Esophagus (tissue), 2 donors: ENCODE measurements around the gene MXI1. TPM values are rescaled to one million over a fixed set of nuclear protein-coding genes. Genes with fewer than 3 reads are reported as not detected.
A peak's percentile ranks its signal among the peaks of the same experiment; 100 is the strongest.

ENCODE experiments used
- H3K27ac ChIP-seq, 2 donors: one replicate each; pipeline ENCODE4 v1.5.1; 2013; ENCODE audit warnings: low read depth in 2 of 2, mild to moderate bottlenecking in 2 of 2, inconsistent platforms in 1 of 2, low read length in 1 of 2, moderate library complexity in 1 of 2
- H3K27me3 ChIP-seq, 2 donors: one replicate each; pipeline ENCODE4 v1.6.1; 2013; ENCODE audit warnings: low read length in 2 of 2, control low read depth in 1 of 2, mild to moderate bottlenecking in 1 of 2; ENCODE audit not compliant: insufficient read depth in 2 of 2, control insufficient read depth in 1 of 2
- H3K36me3 ChIP-seq, 2 donors: one replicate each; pipeline ENCODE4 v1.6.1; 2013; ENCODE audit warnings: low read length in 1 of 2; ENCODE audit not compliant: control insufficient read depth in 2 of 2, insufficient read depth in 2 of 2
- H3K4me1 ChIP-seq, 2 donors: one replicate each; pipeline ENCODE4 v1.6.1; 2013; ENCODE audit warnings: low read length in 1 of 2; ENCODE audit not compliant: control insufficient read depth in 2 of 2, insufficient read depth in 2 of 2
- H3K4me3 ChIP-seq, 2 donors: one replicate each; pipeline ENCODE4 v1.5.1; 2013; ENCODE audit warnings: low read length in 2 of 2, mild to moderate bottlenecking in 2 of 2, low read depth in 1 of 2, moderate library complexity in 1 of 2
- H3K9me3 ChIP-seq, 2 donors: one replicate each; pipeline ENCODE4 v1.6.1; 2013; ENCODE audit warnings: mild to moderate bottlenecking in 2 of 2, low read depth in 1 of 2, low read length in 1 of 2, moderate library complexity in 1 of 2; ENCODE audit not compliant: control insufficient read depth in 2 of 2, insufficient read depth in 1 of 2
- WGBS, 2 donors: extraction: QIAGEN DNeasy Blood & Tissue Kit; methylation state at CpG; one replicate each; pipeline ENCODE4 v1.1.7; 2013; 5-methylcytosine and 5-hydroxymethylcytosine counted together
- polyA plus RNA-seq, 2 donors: library from polyadenylated mRNA; stranded (reverse); fragments of 200-250 nt; gene quantifications; one replicate each; pipeline ENCODE4 v1.2.3, GENCODE V29; 2013
- donor health status: healthy with polysubstance abuse.
- donor health status: Bipolar disorder and iron deficiency.

MXI1 gene
- polyA plus RNA-seq, 2 donors, result 18.4 to 25.9 TPM

GRCh38 chr10:110303681-110304080 is 96.3 kb downstream of the MXI1 start:
- Histone ChIP-seq H3K9me3 (no peaks in the 10 kb centered on the region), H3K4me1 (no peaks in the 10 kb centered on the region), H3K27me3 (no peaks in the 10 kb centered on the region), H3K27ac (no peak overlapping the region), H3K4me3 (peak overlapping the region; percentile 89 to 93), H3K36me3 (peaks cover 0 to 4% of the 10 kb centered on the region in 2 donors)
- 8% methylated on average over 4 of the region's 4 CpGs for WGBS, 2 donors

- Histone ChIP-seq H3K27ac (peak overlapping the region; percentile 93), H3K4me3 (peak overlapping the region; percentile 89 to 93), H3K4me1 (no peaks in the 10 kb centered on the region), H3K9me3 (no peaks in the 10 kb centered on the region), H3K36me3 (peaks cover 0 to 4% of the 10 kb centered on the region in 2 donors), H3K27me3 (no peaks in the 10 kb centered on the region)
- 1% methylated on average over 30 to 42 of the region's 42 CpGs for WGBS, 2 donors
Observed at GRCh38 chr10:110304394-110304779, 97.0 kb downstream of the MXI1 start.

GRCh38 chr10:110304780-110305421 is 97.5 kb downstream of the MXI1 start, which contains the start of gene SMNDC1:
Gene SMNDC1, minus strand, starts transcription at chr10:110304920. Its CDS starts 1,333 bp downstream, at chr10:110303587.
- H3K36me3 ChIP-seq, result peaks cover 0 to 4% of the 10 kb centered on the region in 2 donors
- no peaks in the 10 kb centered on the region for H3K9me3 ChIP-seq
- WGBS, 2 donors, result 0 to 1% methylated on average over 42 of the region's 42 CpGs
- H3K27me3 ChIP-seq, result no peaks in the 10 kb centered on the region
- H3K27ac ChIP-seq, result peak within 1 kb of the TSS; percentile 93
- H3K4me3 ChIP-seq, result peak within 1 kb of the TSS; percentile 89 to 93
- no peaks in the 10 kb centered on the region for H3K4me1 ChIP-seq

- Histone ChIP-seq H3K27me3 (no peaks in the 10 kb centered on the region), H3K4me3 (no peak overlapping the region), H3K9me3 (no peaks in the 10 kb centered on the region), H3K27ac (peak overlapping the region in 1 of 2 donors; percentile 69), H3K4me1 (no peaks in the 10 kb centered on the region), H3K36me3 (no peaks in the 10 kb centered on the region)
- WGBS, 2 donors, result 54 to 60% methylated on average over 17 of the region's 17 CpGs
Observed at GRCh38 chr10:110305767-110306451, 98.5 kb downstream of the MXI1 start.

- H3K27ac ChIP-seq, result no peak overlapping the region
- no peak overlapping the region for H3K4me3 ChIP-seq
- no peaks in the 10 kb centered on the region for H3K4me1 ChIP-seq
- H3K27me3 ChIP-seq, result no peaks in the 10 kb centered on the region
- no peaks in the 10 kb centered on the region for H3K9me3 ChIP-seq
- WGBS, 2 donors, result 2 to 5% methylated on average over 2 of the region's 2 CpGs
- no peaks in the 10 kb centered on the region for H3K36me3 ChIP-seq
Observed at GRCh38 chr10:110306452-110306768, 99.0 kb downstream of the MXI1 start.

- Histone ChIP-seq H3K4me3 (no peak overlapping the region), H3K27ac (no peak overlapping the region), H3K36me3 (no peaks in the 10 kb centered on the region), H3K9me3 (no peaks in the 10 kb centered on the region), H3K27me3 (no peaks in the 10 kb centered on the region), H3K4me1 (no peaks in the 10 kb centered on the region)
- 51 to 52% methylated on average over 4 of the region's 4 CpGs for WGBS, 2 donors
Observed at GRCh38 chr10:110307805-110308204, 100.4 kb downstream of the MXI1 start.

GRCh38 chr10:110310741-110311140 is 103.3 kb downstream of the MXI1 start:
- H3K4me3 ChIP-seq, result no peak overlapping the region
- no peak overlapping the region for H3K27ac ChIP-seq
- H3K36me3 ChIP-seq, result no peaks in the 10 kb centered on the region
- H3K27me3 ChIP-seq, result no peaks in the 10 kb centered on the region
- H3K9me3 ChIP-seq, result no peaks in the 10 kb centered on the region
- no peaks in the 10 kb centered on the region for H3K4me1 ChIP-seq
- 43 to 48% methylated on average over 3 of the region's 3 CpGs for WGBS, 2 donors

- H3K4me1 ChIP-seq, result no peaks in the 10 kb centered on the region
- no peak overlapping the region for H3K4me3 ChIP-seq
- no peaks in the 10 kb centered on the region for H3K36me3 ChIP-seq
- H3K9me3 ChIP-seq, result no peaks in the 10 kb centered on the region
- H3K27me3 ChIP-seq, result no peaks in the 10 kb centered on the region
- WGBS, 2 donors, result 1 to 2% methylated on average over 3 of the region's 3 CpGs
- H3K27ac ChIP-seq, result no peak overlapping the region
Observed at GRCh38 chr10:110311357-110311949, 104.0 kb downstream of the MXI1 start.

- H3K27me3 ChIP-seq, result no peaks in the 10 kb centered on the region
- no peak overlapping the region for H3K4me3 ChIP-seq
- no peaks in the 10 kb centered on the region for H3K36me3 ChIP-seq
- no peak overlapping the region for H3K27ac ChIP-seq
- WGBS, 2 donors, result 61 to 73% methylated on average over 2 of the region's 2 CpGs
- no peaks in the 10 kb centered on the region for H3K9me3 ChIP-seq
- H3K4me1 ChIP-seq, result no peaks in the 10 kb centered on the region
Observed at GRCh38 chr10:110312206-110312605, 104.8 kb downstream of the MXI1 start.
